HG03520 (cell line): ENCODE data around the gene POLRMT.
"Not testable (repeated sequence)": the region's sequence is repeated elsewhere in the genome, so short reads cannot be mapped to it uniquely, and the experiment has no call there.

Source experiments
- ATAC-seq: cut with Tn5 transposase; IDR thresholded peaks from one replicate; pipeline ENCODE4 v1.9.1; 2021; ENCODE audit warnings: mild to moderate bottlenecking, moderate library complexity; ENCODE audit not compliant: unreplicated experiment

The POLRMT gene

GRCh38 chr19:633068-633785 lies at the start of gene POLRMT:
TSS of gene POLRMT (minus strand) at chr19:633537. CDS start at chr19:633512, 25 bp downstream.
- peak; percentile 77 for ATAC-seq

- no peak for ATAC-seq
Observed at GRCh38 chr19:682678-683320, 49.5 kb upstream of the POLRMT start.

GRCh38 chr19:681029-682019 lies 48.0 kb upstream of the POLRMT start:
- ATAC-seq, result no peak

- ATAC-seq, result peak; percentile 72
Observed at GRCh38 chr19:680287-681028, 47.1 kb upstream of the POLRMT start.

- ATAC-seq, result no peak
Observed at GRCh38 chr19:679418-680286, 46.3 kb upstream of the POLRMT start.

- ATAC-seq, result no peak
Observed at GRCh38 chr19:678791-679388, 45.6 kb upstream of the POLRMT start.

- ATAC-seq, result no peak
Observed at GRCh38 chr19:677601-678436, 44.5 kb upstream of the POLRMT start.

GRCh38 chr19:677201-677600 lies 43.9 kb upstream of the POLRMT start:
- no peak for ATAC-seq

- ATAC-seq, result no peak
Observed at GRCh38 chr19:676339-677105, 43.2 kb upstream of the POLRMT start, which contains the start of gene FSTL3. TSS of gene FSTL3 (plus strand) at chr19:676392. CDS start at chr19:676424, 32 bp downstream.

GRCh38 chr19:676007-676338 lies 42.6 kb upstream of the POLRMT start:
- no peak for ATAC-seq

- no peak for ATAC-seq
Observed at GRCh38 chr19:674282-675151, 41.2 kb upstream of the POLRMT start.

- ATAC-seq, result no peak
Observed at GRCh38 chr19:670609-671075, 37.3 kb upstream of the POLRMT start.

GRCh38 chr19:668675-669434 lies 35.5 kb upstream of the POLRMT start:
- ATAC-seq, result not testable (repeated sequence)

- not testable (repeated sequence) for ATAC-seq
Observed at GRCh38 chr19:666985-667573, 33.7 kb upstream of the POLRMT start.

- no peak for ATAC-seq
Observed at GRCh38 chr19:664913-665443, 31.6 kb upstream of the POLRMT start.
